GM18868 (cell line): ENCODE measurements around the gene MKLN1.
"Not testable (repeated sequence)": the region's sequence is repeated elsewhere in the genome, so short reads cannot be mapped to it uniquely, and the experiment has no call there.

ENCODE experiments used
- ATAC-seq: cut with Tn5 transposase; IDR thresholded peaks from one replicate; pipeline ENCODE4 v1.9.1; 2021; ENCODE audit warnings: mild to moderate bottlenecking, moderate library complexity; ENCODE audit not compliant: unreplicated experiment

The MKLN1 gene

GRCh38 chr7:131307627-131308026, 20.0 kb upstream of the MKLN1 start:
- no peak for ATAC-seq

DNA sequence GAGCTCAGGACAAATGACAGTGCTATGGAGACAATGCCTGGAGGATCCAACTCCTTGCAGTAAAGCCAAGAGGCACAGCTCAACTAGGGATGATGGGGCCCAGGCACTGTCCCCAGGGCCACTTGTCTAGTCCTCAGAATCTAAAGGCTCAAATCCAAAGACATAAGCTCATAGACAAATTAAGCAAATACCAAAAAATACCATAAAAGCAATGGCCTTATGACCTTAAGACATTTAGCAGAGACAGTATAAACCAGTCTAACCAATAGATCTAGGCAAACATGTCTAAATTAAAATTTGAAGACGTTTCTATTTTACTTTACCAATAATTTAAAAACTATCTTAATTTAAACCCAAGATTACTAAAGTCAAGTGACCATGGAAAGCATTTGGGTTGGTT, 14.8 kb upstream of the MKLN1 start:
- no peak for ATAC-seq

GRCh38 chr7:131320603-131321002, 7.1 kb upstream of the MKLN1 start:
- ATAC-seq = no peak

DNA sequence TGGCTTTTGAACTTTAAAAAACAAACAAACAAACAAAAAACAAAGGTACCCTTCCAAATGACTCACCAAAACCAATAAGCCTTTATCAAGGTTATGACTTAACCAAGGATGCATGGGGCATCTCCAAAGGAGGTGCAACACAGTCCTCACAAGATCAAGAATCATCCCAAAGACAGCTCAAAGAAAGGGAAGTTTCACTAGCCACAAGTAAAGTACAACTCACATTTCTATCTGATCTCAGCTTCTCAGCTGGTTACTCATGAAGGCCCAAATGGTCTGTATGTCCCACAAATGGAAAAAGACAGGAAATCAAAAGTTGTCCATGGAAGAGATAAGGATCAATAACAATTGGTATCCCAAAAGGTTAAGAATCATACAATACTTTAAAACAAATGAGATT, 6.0 kb upstream of the MKLN1 start:
- no peak for ATAC-seq

DNA sequence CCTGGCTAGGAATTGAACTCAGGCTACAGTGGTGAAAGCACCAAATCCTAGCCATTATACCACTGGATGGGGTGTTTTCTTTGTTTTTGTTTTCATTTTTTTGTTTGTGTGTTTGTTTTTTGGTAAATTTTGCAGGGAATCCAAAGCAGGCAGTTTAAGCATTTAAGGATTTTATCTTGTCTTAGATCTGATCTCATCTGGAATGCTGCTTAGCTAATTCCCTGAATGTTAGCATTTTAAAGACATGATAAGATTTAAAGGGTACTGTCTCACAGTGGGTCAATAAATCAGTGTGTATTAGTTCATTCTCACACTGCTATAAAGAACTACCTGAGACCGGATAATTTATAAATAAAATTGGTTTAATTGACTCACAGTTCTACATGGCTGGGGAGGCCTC, 5.6 kb upstream of the MKLN1 start:
- ATAC-seq = no peak

GRCh38 chr7:131322861-131323260, 4.8 kb upstream of the MKLN1 start:
- ATAC-seq = no peak

DNA sequence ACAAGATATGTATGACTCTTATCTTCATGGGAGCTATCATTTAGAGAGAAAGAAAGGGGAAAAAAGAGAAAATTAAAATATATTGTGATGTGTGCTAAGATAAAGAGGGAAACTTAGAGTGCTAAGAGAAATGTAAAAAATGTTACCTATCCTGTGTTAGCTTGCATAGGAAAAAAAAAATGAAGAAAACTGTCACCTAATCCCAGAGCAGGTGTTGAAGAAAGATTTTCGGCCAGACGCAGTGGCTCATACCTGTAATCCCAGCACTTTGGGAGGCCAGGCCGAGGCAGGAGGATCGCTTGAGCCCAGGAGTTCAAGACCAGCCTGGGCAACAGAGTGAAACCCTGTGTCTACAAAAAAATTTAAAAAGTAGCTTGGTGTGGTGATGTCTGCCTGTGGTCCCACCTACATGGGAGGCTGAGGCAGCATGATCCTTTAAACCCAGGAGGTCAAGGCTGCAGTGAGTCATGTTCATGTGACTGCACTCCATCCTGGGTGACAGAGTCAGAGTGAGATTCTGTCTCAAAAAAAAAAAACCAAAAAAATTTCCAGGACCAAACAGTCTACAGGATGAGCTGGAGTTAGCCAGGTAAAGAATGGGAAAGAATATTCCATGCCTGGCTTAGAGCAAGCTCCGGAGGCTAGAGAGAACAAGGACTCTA, 2.4 kb upstream of the MKLN1 start:
- ATAC-seq = no peak

- ATAC-seq = no peak
Measured at GRCh38 chr7:131326576-131326975, 1.1 kb upstream of the MKLN1 start.

DNA sequence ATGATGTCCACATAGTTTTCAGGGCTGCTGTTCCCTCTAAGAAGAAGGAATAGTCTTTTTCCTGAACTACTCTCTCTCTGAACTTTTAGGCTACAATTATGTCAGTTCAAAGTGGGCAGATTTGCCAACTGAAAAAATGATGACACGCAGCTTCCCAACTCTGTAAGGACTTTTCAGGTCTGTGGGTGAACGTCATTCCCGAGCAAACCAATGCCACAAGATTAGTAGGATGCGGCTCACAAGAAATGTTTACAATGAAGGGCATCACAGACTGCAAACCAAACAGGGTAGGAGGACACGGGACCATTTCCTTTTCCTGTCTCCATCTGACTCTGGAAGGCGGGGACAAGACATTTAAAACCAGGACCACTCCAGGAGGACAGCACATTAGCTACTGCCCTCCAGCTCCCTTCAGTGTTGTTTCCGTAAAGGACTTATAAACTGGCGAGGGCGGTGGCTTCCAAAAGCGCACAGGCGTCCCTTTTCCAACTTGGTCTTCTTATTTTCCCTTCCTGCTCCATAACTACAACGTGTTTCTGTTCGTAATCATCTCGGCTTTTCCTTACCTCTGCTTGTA, 539 bp upstream of the MKLN1 start:
- peak; percentile 2 for ATAC-seq

DNA sequence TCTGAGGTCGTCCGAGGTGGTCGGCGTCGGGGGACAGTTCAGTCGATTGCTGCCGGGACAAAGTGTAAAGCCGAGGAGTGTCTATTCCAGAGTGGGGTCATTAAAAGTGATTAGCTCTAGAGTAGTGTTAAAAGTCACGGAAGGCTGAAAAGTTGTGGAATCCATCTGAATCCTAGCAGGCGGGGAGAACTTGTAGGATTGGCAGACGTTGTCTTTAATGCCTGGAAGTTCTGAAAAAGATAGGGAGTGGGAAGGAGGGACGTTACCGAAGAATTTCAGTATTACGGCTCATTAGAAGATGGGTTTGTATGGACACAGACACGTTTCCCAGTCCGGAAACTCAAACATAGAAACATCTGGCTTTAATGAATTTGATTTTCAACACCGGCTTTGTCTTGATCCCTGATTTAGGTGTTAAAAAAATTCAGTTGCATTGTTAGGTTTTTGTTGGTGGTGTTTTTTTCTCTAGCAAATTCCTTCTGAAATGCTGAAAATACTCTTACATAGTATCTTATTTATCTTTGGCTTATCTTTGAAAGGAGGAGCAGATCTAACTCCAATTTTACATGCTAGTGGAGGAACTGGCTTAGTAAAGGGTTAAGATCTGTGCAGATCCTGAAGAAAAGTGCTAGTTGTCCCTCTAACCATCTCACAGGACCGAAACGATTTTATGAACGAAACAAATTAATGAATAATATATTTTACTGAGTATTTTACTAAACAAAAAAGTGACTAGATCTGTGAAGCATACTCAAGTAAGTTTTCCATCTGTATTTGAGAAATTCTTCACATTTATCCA, 900 bp downstream of the MKLN1 start:
- ATAC-seq = no peak

GRCh38 chr7:131329176-131329570, 1.5 kb downstream of the MKLN1 start:
- no peak for ATAC-seq

GRCh38 chr7:131330299-131330698, 2.6 kb downstream of the MKLN1 start:
- no peak for ATAC-seq

DNA sequence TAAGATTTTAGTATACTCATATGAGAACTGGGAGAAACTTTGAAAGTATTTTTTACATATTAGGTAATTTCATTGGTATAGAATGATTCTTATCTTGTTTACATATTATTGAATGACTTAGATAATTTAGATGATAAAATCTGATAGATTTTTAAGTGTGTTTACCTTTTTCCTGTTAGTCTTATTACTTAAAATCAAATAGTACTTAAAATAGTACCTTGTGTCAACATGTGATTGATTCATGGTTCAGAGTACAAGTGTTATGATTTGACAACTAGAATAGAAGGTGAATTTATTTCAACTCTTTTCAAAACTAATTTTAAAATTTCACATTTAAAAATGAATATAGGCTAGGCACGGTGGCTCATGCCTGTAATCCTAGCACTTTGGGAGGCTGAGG, 4.1 kb downstream of the MKLN1 start:
- ATAC-seq = no peak

- ATAC-seq = not testable (repeated sequence)
Measured at GRCh38 chr7:131332729-131333128, 5.1 kb downstream of the MKLN1 start.

GRCh38 chr7:131335639-131336381, 8.1 kb downstream of the MKLN1 start:
- ATAC-seq = no peak

GRCh38 chr7:131336956-131337355, 9.3 kb downstream of the MKLN1 start:
- no peak for ATAC-seq

- ATAC-seq = no peak
Measured at GRCh38 chr7:131338173-131338572, 10.5 kb downstream of the MKLN1 start.

DNA sequence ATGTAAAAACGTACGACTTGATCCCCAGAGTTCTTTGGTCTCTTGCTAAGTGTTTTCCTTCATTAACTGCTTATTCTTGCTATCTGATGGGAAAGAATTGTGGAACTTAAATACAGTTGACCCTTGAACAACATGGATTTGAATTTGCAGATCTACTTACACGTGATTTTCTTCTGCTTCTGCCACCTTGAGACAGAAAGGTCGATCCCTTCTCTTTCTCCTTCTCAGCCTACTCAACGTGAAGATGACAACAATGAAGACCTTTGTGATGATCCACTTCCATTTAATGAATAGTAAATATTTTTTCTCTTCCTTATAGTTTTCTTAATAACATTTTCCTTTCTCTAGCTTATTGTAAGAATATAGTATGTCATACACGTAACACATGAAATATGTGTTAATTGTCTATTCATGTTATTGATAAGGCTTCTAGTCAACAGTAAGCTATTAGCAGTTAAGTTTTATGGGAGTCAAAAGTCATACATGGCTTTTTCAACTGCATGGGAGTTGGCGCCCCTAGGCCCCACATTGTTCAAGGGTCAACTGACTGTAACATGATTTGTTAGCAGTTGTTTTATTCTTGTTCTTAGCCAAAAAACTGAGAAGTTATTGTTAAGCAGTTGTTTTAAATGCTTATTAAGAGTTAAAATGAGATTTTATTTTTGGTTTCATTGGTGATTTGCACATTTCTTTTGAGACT, 11.2 kb downstream of the MKLN1 start:
- ATAC-seq = no peak

DNA sequence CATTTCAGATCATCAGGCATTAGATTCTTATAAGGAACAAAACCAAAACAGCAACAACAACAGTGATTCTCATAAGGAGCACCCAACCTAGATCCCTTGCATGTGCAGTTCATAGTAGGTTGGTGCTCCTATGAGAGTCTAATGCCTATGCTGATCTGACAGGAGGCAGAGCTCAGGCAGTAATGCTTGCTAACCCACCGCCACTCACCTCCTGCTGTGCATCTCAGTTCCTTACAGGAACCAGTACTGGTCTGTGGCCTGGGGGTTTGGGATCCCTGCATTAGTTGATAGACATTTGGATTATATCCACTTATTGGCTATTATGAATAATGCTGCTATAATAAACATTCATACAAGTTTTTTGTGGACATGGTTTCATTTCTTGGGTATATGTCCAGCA, 14.0 kb downstream of the MKLN1 start:
- no peak for ATAC-seq

- no peak for ATAC-seq
Measured at GRCh38 chr7:131342864-131343442, 15.3 kb downstream of the MKLN1 start.
